HG02884 (cell line): ENCODE results near the gene SPANXD.
"Not testable (repeated sequence)": the region's sequence is repeated elsewhere in the genome, so short reads cannot be mapped to it uniquely, and the experiment has no call there.

Experiments
- ATAC-seq: cut with Tn5 transposase; IDR thresholded peaks from one replicate; pipeline ENCODE4 v1.9.1; 2021; ENCODE audit warnings: mild to moderate bottlenecking, moderate library complexity; ENCODE audit not compliant: unreplicated experiment

The SPANXD gene, protein sequence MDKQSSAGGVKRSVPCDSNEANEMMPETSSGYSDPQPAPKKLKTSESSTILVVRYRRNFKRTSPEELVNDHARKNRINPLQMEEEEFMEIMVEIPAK

GRCh38 chrX:141698639-141699038 is at the start of gene SPANXD:
Gene SPANXD, minus strand, starts transcription at chrX:141698739. Its CDS starts 334 bp downstream, at chrX:141698405.
- not testable (repeated sequence) for ATAC-seq

GRCh38 chrX:141742666-141743065 is 44.1 kb upstream of the SPANXD start:
- ATAC-seq = no peak

DNA sequence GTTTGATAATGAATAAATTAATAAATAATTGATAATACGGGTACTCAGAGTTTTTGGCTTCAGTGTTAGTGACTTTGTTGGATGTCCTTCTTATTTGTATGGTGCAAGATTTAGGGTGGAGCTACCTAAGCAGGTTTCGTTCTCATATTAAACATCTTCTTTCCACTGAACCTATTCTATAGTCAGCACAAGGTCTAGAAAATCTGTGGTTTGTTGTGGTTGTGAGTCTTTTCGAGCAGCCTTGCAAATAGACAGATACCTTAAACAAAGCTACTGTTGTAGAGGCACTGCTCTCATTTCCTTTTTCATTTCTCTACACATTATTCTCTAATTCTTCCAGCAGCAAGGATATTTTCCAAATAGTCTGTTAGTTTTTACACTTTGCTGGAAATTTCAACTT is 38.1 kb upstream of the SPANXD start:
- ATAC-seq = no peak

- no peak for ATAC-seq
Measured at GRCh38 chrX:141733371-141733770, 34.8 kb upstream of the SPANXD start.

DNA sequence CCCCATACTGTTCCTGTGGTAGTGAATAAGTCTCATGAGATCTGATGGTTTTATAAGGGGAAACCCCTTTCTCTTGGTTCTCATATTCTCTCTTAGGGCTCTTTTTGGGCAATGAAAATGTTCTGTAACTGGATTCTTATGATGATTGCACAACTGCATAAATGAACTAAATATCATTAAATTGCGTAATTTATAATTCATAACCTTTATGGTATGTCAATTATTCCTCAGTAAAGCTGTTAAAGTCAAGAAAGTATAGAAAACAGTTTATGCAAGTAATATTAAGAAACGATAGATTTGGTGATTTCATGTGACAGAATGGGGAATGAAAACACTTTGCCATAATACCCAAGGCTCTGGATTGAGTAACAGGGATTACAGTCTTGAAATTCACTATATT is 33.5 kb upstream of the SPANXD start:
- ATAC-seq = no peak

DNA sequence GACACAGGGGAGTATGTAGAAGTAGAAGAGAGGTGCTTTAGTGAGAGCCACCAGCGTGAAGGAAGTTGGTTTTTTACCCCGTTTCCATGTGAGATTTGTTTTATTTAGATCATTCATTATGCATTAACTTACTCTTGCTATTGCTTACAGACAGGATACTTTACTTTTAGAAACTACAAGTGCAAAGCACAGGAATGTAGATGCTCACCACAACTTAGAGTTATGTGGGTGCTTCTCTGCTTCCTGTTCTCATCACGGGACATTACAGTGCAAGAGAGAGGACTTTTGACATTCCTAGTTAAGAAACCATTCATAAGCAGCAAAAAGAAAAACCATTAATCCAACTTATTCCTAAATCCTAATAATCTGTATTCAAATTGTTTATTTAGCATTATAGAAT is 25.6 kb upstream of the SPANXD start:
- ATAC-seq = no peak

DNA sequence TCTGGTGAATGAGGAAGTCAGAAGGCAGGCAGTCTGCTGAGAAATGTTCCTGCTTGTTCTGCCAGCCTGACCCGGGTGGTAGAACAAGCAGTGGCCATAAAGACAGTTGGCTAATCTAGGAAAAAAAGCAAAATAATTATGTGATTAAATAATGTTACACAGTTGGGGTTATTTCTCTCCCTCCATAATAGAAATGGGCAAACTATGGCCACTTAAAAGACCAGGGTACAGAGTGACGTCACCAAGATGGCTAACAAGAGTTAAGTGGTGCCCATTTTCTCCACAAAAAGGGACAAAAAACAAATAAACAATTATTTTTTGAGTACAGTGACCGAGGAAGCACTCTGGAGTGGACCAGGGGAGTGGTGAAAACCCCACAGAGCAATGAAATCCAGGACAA is 16.1 kb upstream of the SPANXD start:
- ATAC-seq = no peak

DNA sequence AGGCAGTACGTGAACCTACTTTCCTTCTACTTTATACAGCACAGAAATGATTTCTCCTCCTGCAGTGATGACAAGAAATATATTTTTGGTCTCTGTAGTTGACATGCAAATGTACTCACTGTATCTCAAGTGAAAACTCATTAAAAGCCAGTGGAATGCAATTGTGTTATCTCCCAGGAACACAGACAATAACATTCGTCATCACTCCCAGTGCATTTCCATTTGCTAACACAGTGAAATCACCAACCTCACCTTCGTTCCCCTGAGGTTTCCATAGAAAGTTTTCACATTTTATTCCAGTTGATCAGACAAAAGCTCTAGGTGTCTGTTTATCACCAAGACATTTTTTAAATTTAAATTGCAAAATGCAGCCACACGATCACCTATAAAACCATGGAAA is 2.5 kb upstream of the SPANXD start:
- no peak for ATAC-seq

DNA sequence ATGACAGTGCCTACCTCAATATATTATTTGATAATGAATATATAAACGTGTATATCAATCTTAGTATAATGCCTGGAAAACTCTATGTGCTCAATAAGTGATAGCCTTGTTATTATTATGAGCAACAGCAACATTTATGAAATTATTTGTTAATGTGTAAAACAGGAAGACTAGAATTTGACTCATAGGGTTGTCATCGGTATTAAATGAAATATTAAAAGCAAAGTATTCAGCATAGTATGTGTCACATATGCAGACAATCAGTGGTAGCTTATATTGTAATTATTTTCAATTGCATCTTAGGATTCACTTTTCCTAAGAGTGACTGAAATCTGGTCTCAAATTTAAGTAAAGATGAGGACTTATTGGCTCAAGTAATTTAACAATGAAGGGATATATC is 24.6 kb downstream of the SPANXD start:
- no peak for ATAC-seq

DNA sequence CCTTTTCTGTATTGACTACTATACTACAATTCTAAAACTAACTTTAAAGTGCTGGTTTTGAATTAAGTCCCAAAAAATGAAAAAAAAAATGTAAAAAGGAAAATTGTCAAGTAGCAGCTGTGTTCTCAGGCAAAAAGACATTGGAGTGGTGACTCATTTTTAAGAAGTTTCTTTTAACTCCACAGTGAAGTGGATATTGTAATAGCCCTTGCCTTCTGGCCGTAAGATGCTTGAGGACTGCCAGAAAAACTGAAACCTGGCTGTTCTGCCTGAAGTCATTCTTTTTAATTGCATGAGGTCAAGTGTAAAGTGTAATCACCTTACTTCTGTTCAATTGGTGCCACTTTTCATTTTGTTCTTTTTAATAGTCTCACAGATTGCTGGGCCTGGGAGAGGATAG is 28.9 kb downstream of the SPANXD start:
- no peak for ATAC-seq

GRCh38 chrX:141668371-141668770 is 30.2 kb downstream of the SPANXD start:
- no peak for ATAC-seq

DNA sequence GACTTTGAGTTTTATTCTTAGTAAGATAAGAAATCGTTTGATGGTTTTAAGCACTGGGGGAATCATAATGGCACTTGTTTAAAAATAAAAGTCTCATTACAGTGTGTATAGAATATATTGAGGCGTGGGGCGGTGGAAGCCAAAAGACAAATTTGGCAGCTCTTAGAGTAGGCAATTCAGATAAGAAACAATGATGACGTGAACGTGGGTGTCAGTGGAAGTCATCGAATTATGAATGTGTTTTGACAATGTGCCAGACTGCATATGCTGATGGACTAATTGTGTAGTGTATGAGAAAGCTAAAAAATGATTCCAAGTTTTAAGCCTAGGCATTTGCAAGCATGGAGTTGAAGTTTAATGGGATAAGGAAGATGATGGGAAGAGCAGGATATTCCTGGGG is 35.8 kb downstream of the SPANXD start:
- no peak for ATAC-seq

GRCh38 chrX:141652286-141652685 is 46.3 kb downstream of the SPANXD start:
- ATAC-seq = no peak
